ENCODE data around the gene PDE2A. TPM values are rescaled to one million over a fixed set of nuclear protein-coding genes. Genes with fewer than 3 reads are reported as not detected.

Gene PDE2A
- total RNA-seq, 1 donor from 2014 or later, result 168 TPM

GRCh38 chr11:72552399-72552910 is 121.8 kb downstream of the PDE2A start:
- no peak for DNase-seq (ENCODE audit: low read depth in 2 of 2)

- DNase-seq (ENCODE audit: low read depth in 2 of 2), result no peak
Measured at GRCh38 chr11:72551571-72551970, 122.7 kb downstream of the PDE2A start.

- DNase-seq (ENCODE audit: low read depth in 2 of 2), result no peak
Measured at GRCh38 chr11:72548463-72548862, 125.8 kb downstream of the PDE2A start.

- DNase-seq (ENCODE audit: low read depth in 2 of 2), result no peak
Measured at GRCh38 chr11:72546866-72547265, 127.4 kb downstream of the PDE2A start.

GRCh38 chr11:72544589-72544988 is 129.6 kb downstream of the PDE2A start:
- DNase-seq (ENCODE audit: low read depth in 2 of 2), result no peak

GRCh38 chr11:72543849-72544542 is 130.2 kb downstream of the PDE2A start:
- DNase-seq (ENCODE audit: low read depth in 2 of 2), result no peak

- no peak for DNase-seq (ENCODE audit: low read depth in 2 of 2)
Measured at GRCh38 chr11:72541257-72541974, 132.8 kb downstream of the PDE2A start.

- no peak for DNase-seq (ENCODE audit: low read depth in 2 of 2)
Measured at GRCh38 chr11:72537051-72537450, 137.2 kb downstream of the PDE2A start.

- DNase-seq (ENCODE audit: low read depth in 2 of 2), result no peak
Measured at GRCh38 chr11:72535194-72535547, 139.1 kb downstream of the PDE2A start.

- DNase-seq (ENCODE audit: low read depth in 2 of 2), result no peak
Measured at GRCh38 chr11:72534371-72535193, 139.6 kb downstream of the PDE2A start.

GRCh38 chr11:72529068-72529467 is 145.2 kb downstream of the PDE2A start:
- no peak for DNase-seq (ENCODE audit: low read depth in 2 of 2)

- no peak for DNase-seq (ENCODE audit: low read depth in 2 of 2)
Measured at GRCh38 chr11:72528121-72528520, 146.1 kb downstream of the PDE2A start.

Other genes starting within 250 kb of the PDE2A start
- gene CLPB, start 239.9 kb downstream of the PDE2A start, total RNA-seq, result 30.5 and 30.6 TPM in 2 replicates
- 73.7 and 88.5 TPM in 2 replicates for gene ARAP1, start 78.0 kb upstream of the PDE2A start, total RNA-seq
- gene STARD10, start 119.6 kb upstream of the PDE2A start, total RNA-seq, result 54.3 and 70.4 TPM in 2 replicates
- gene ATG16L2, start 140.0 kb upstream of the PDE2A start, total RNA-seq, result 4.7 and 8.9 TPM in 2 replicates